Body of pancreas (tissue), 4 donors: ENCODE results near the gene SLC6A9. TPM values are rescaled to one million over a fixed set of nuclear protein-coding genes. Genes with fewer than 3 reads are reported as not detected.

Experiments used
- ATAC-seq: fragments of 150-250 bp; one replicate; pipeline ENCODE4 v1.9.1; 2016
- DNase-seq, 4 donors: peaks; one replicate each; pipeline ENCODE4 v3.0.0-alpha.2; 2019
- H3K27ac ChIP-seq, 4 donors: fragments of 200-600 bp; sonication (generic); 1 replicate in 3 of 4; 2 replicates in 1 of 4; pipeline versions ENCODE4 v1.5.1 to v1.6.1; 2016 to 2019; ENCODE audit warnings: mild to moderate bottlenecking in 1 of 4, mixed read lengths in 1 of 4, moderate library complexity in 1 of 4
- H3K27me3 ChIP-seq, 2 donors: fragments of 200-600 bp; sonication (generic); one replicate each; pipeline ENCODE4 v1.6.0; 2016; ENCODE audit warnings: mild to moderate bottlenecking in 1 of 2
- H3K36me3 ChIP-seq, 2 donors: fragments of 200-600 bp; sonication (generic); replicated peaks in 1 of 2; 2 replicates each; pipeline ENCODE4 v1.5.1; 2016; ENCODE audit warnings: low read depth in 2 of 2; ENCODE audit not compliant: insufficient read depth in 1 of 2
- H3K4me1 ChIP-seq: fragments of 200-600 bp; sonication (generic); one replicate; pipeline ENCODE4 v1.6.0; 2016
- H3K4me3 ChIP-seq, 2 donors: fragments of 200-600 bp; sonication (generic); 1 replicate in 1 of 2; 2 replicates in 1 of 2; pipeline ENCODE4 v1.5.1; 2016 to 2019
- H3K9me3 ChIP-seq, 3 donors: fragments of 200-600 bp; sonication (generic); 1 replicate in 2 of 3; 2 replicates in 1 of 3; pipeline ENCODE4 v1.5.1; 2016
- CTCF ChIP-seq, 7 experiments: fragments of 450-650 bp in 4 of 7; fragments of 200-600 bp in 3 of 7; sonication (generic) in 3 of 7; IDR thresholded peaks; one replicate each; pipeline ENCODE4 v1.5.1; 2016 to 2019; ENCODE audit warnings: antibody characterized with exemption in 7 of 7
- POLR2A ChIP-seq, 3 donors: fragments of 450-650 bp; IDR thresholded peaks; one replicate each; pipeline ENCODE4 v1.6.1; 2016; ENCODE audit warnings: antibody characterized with exemption in 3 of 3, mild to moderate bottlenecking in 2 of 3
- WGBS, 2 donors: methylation state at CpG; one replicate each; pipeline ENCODE4 v1.1.5; 2017; 5-methylcytosine and 5-hydroxymethylcytosine counted together
- intact Hi-C: fragments of 100-400 bp; cut with DNase I; formaldehyde crosslinking; loops from one replicate; pipeline ENCODE4 v1.15.1; 2023
- total RNA-seq, 2 donors: library from RNA; depleted of rRNA; stranded (reverse); fragments of >200 nt; gene quantifications; one replicate each; pipeline ENCODE4 v1.1.0, GENCODE V29; 2016

Gene SLC6A9
- total RNA-seq, 2 donors from 2014 or later = 2.3 to 4.6 TPM

- peak overlapping the region in 1 of 4 donors; percentile 8 for H3K27ac ChIP-seq
- no peak for ATAC-seq
- intact Hi-C loops = no loop called here
- H3K9me3 ChIP-seq = no peaks in the 10 kb centered on the region
- H3K27me3 ChIP-seq = no peaks in the 10 kb centered on the region
- H3K4me1 ChIP-seq = peaks cover 8% of the 10 kb centered on the region
- H3K4me3 ChIP-seq = no peak overlapping the region
- no peaks in the 10 kb centered on the region for H3K36me3 ChIP-seq
- DNase-seq = no peak
- TF ChIP-seq POLR2A (IDR thresholded peaks at IDR 0.05) (no peak), CTCF (IDR thresholded peaks at IDR 0.05) (no peak)
- 76 to 88% methylated on average over 1 of the region's 1 CpG for WGBS, 2 donors
Observed at GRCh38 chr1:44076066-44076465, 44.8 kb upstream of the SLC6A9 start.

GRCh38 chr1:44074415-44074814, 43.2 kb upstream of the SLC6A9 start:
- no peaks in the 10 kb centered on the region for H3K36me3 ChIP-seq
- H3K9me3 ChIP-seq = no peaks in the 10 kb centered on the region
- TF ChIP-seq POLR2A (IDR thresholded peaks at IDR 0.05) (no peak), CTCF (IDR thresholded peaks at IDR 0.05) (no peak)
- intact Hi-C loops = no loop called here
- H3K4me1 ChIP-seq = peaks cover 8% of the 10 kb centered on the region
- DNase-seq (no peak), ATAC-seq (peak; percentile 24)
- WGBS, 2 donors = 16% methylated on average over 3 of the region's 3 CpGs
- H3K27ac ChIP-seq = peak overlapping the region in 2 of 4 donors; percentile 44 to 62
- no peak overlapping the region for H3K4me3 ChIP-seq
- no peaks in the 10 kb centered on the region for H3K27me3 ChIP-seq

GRCh38 chr1:44073528-44073927, 42.3 kb upstream of the SLC6A9 start:
- no peak for TF ChIP-seq POLR2A (IDR thresholded peaks at IDR 0.05)
- TF ChIP-seq CTCF (IDR thresholded peaks at IDR 0.05) = no peak
- WGBS, 2 donors = 33 to 35% methylated on average over 2 of the region's 2 CpGs
- Histone ChIP-seq H3K4me1 (peaks cover 8% of the 10 kb centered on the region), H3K4me3 (no peak overlapping the region), H3K27me3 (no peaks in the 10 kb centered on the region), H3K27ac (peak overlapping the region in 2 of 4 donors; percentile 24 to 44), H3K36me3 (no peaks in the 10 kb centered on the region), H3K9me3 (no peaks in the 10 kb centered on the region)
- DNase-seq (no peak), ATAC-seq (no peak)
- intact Hi-C loops = no loop called here

- Histone ChIP-seq H3K27me3 (no peaks in the 10 kb centered on the region), H3K27ac (no peak overlapping the region), H3K4me1 (peaks cover 3% of the 10 kb centered on the region), H3K4me3 (no peak overlapping the region), H3K9me3 (no peaks in the 10 kb centered on the region), H3K36me3 (no peaks in the 10 kb centered on the region)
- TF ChIP-seq POLR2A (IDR thresholded peaks at IDR 0.05) (no peak), CTCF (IDR thresholded peaks at IDR 0.05) (no peak)
- intact Hi-C loops = no loop called here
- WGBS, 2 donors = 78 to 88% methylated on average over 2 of the region's 2 CpGs
- no peak for ATAC-seq
- no peak for DNase-seq
Observed at GRCh38 chr1:44072821-44073220, 41.6 kb upstream of the SLC6A9 start.

- no peak overlapping the region for H3K27ac ChIP-seq
- no peaks in the 10 kb centered on the region for H3K36me3 ChIP-seq
- DNase-seq (peak in 1 of 4 donors; percentile 24), ATAC-seq (no peak)
- intact Hi-C loops = no loop called here
- H3K4me3 ChIP-seq = no peak overlapping the region
- no peaks in the 10 kb centered on the region for H3K9me3 ChIP-seq
- no peak for TF ChIP-seq POLR2A (IDR thresholded peaks at IDR 0.05)
- no peak for TF ChIP-seq CTCF (IDR thresholded peaks at IDR 0.05)
- no peaks in the 10 kb centered on the region for H3K27me3 ChIP-seq
- H3K4me1 ChIP-seq = no peaks in the 10 kb centered on the region
Observed at GRCh38 chr1:44072204-44072603, 40.9 kb upstream of the SLC6A9 start.
